Measurements from ENCODE around the gene FRMD4A. TPM values are rescaled to one million over a fixed set of nuclear protein-coding genes. Genes with fewer than 3 reads are reported as not detected.

Gene FRMD4A
- total RNA-seq, 1 donor from 2014 or later: 20.2 TPM

DNA sequence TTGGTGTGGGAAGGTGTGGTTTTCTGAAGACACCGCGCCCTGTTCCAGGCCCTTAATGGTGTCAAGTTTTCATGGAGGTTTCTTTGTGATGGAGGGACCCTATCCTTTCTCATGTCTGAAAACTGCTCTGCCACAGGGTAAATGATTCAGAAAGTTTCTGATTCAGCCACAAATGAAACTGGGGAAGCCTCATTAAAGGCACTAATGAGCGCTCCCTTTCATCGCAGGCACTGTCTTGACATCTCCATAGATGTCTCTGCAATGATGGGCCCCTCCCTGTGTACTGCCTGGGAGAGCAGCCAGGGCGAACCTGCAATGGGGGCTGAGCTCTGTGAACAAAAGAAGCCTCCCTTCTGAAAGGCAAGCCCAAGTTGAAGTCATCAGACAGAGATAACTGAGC lies 388.7 kb downstream of the FRMD4A start:
- Histone ChIP-seq H3K9ac (no peak overlapping the region), H3K27ac (no peak overlapping the region), H3K79me2 (ENCODE audit: low read depth) (no peaks in the 10 kb centered on the region), H3K4me1 (peaks cover 10% of the 10 kb centered on the region), H4K20me1 (ENCODE audit: low read depth) (no peaks in the 10 kb centered on the region), H2AFZ (replicated peaks) (no peak overlapping the region), H3K4me3 (no peak overlapping the region), H3K27me3 (no peaks in the 10 kb centered on the region), H3F3A (ENCODE audit: low read depth) (no peaks in the 10 kb centered on the region), H3K9me3 (ENCODE audit: low read depth) (no peaks in the 10 kb centered on the region), H3K36me3 (no peaks in the 10 kb centered on the region), H3K4me2 (no peak overlapping the region)
- peaks cover 29% of the 10 kb centered on the region for H3K4me1 Mint-ChIP-seq
- H3K27ac Mint-ChIP-seq: no peak overlapping the region
- H3K9me3 Mint-ChIP-seq: peaks cover 4% of the 10 kb centered on the region
- peaks cover 4% of the 10 kb centered on the region for H3K27me3 Mint-ChIP-seq (ENCODE audit: insufficient read depth, low read depth)
- no peak for DNase-seq (ENCODE audit: low spot score)
- TF ChIP-seq EZH2 (IDR thresholded peaks at IDR 0.05) (no peak), EZH2phosphoT487 (IDR thresholded peaks at IDR 0.05) (no peak)
- TF ChIP-seq, protein P1, sequence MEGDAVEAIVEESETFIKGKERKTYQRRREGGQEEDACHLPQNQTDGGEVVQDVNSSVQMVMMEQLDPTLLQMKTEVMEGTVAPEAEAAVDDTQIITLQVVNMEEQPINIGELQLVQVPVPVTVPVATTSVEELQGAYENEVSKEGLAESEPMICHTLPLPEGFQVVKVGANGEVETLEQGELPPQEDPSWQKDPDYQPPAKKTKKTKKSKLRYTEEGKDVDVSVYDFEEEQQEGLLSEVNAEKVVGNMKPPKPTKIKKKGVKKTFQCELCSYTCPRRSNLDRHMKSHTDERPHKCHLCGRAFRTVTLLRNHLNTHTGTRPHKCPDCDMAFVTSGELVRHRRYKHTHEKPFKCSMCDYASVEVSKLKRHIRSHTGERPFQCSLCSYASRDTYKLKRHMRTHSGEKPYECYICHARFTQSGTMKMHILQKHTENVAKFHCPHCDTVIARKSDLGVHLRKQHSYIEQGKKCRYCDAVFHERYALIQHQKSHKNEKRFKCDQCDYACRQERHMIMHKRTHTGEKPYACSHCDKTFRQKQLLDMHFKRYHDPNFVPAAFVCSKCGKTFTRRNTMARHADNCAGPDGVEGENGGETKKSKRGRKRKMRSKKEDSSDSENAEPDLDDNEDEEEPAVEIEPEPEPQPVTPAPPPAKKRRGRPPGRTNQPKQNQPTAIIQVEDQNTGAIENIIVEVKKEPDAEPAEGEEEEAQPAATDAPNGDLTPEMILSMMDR (IDR thresholded peaks at IDR 0.05): no peak
- peaks cover 4% of the 10 kb centered on the region for H3K36me3 Mint-ChIP-seq
- H3K4me3 Mint-ChIP-seq: no peak overlapping the region

DNA sequence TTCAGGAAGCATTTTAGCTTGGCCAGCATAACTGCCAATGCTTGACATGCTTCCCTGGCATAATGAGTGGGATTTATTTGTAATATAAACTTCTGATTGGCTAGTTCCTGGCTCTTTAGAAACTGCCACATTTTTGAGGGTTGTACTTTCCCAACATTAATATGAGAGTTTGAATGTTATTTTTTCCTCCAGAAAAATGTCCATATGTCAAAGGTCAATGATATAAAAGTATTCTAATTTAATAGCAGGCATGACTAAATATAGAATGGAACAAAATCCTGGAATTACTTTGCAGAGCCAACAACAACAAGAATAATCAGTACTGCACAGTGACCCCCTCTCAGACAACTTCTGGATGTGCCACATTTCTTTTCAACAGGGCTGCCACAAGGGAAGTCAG lies 391.3 kb downstream of the FRMD4A start:
- Histone ChIP-seq H3K4me1 (no peaks in the 10 kb centered on the region), H3F3A (ENCODE audit: low read depth) (no peaks in the 10 kb centered on the region), H4K20me1 (ENCODE audit: low read depth) (no peaks in the 10 kb centered on the region), H3K36me3 (no peaks in the 10 kb centered on the region), H3K79me2 (ENCODE audit: low read depth) (no peaks in the 10 kb centered on the region), H3K4me2 (no peak overlapping the region), H3K27me3 (no peaks in the 10 kb centered on the region), H3K9ac (no peak overlapping the region), H3K9me3 (ENCODE audit: low read depth) (no peaks in the 10 kb centered on the region), H3K4me3 (no peak overlapping the region), H3K27ac (no peak overlapping the region), H2AFZ (replicated peaks) (no peak overlapping the region)
- Mint-ChIP-seq H3K4me1 (peaks cover 4% of the 10 kb centered on the region), H3K9me3 (peaks cover 15% of the 10 kb centered on the region), H3K27me3 (ENCODE audit: insufficient read depth, low read depth) (peaks cover 6% of the 10 kb centered on the region), H3K36me3 (peaks cover 9% of the 10 kb centered on the region), H3K27ac (no peak overlapping the region), H3K4me3 (no peak overlapping the region)
- no peak for TF ChIP-seq EZH2phosphoT487 (IDR thresholded peaks at IDR 0.05)
- no peak for TF ChIP-seq EZH2 (IDR thresholded peaks at IDR 0.05)
- TF ChIP-seq, protein P1 (IDR thresholded peaks at IDR 0.05): no peak
- no peak for DNase-seq (ENCODE audit: low spot score)

DNA sequence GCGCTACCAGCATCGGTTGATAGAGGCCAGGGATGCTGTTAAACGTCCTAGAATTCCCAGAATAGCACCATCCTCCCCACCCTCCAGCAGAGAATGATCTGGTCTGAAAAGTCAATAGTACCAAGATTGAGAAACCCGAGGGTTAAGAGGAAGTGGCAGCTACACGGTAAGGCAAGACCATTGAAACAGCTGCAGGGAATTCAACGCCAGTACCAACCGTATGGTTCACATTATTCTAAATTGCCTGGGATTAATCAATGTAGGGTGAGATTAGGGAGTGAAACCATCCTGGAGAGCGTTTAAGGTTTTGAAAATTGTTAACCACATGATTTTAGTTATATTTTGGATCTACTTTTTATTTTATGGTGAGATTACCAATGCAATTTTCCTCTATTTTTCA lies 391.8 kb downstream of the FRMD4A start:
- H2AFZ ChIP-seq (replicated peaks): no peak overlapping the region
- no peak overlapping the region for H3K4me3 ChIP-seq
- Mint-ChIP-seq H3K9me3 (peaks cover 16% of the 10 kb centered on the region), H3K4me3 (no peak overlapping the region), H3K36me3 (peaks cover 9% of the 10 kb centered on the region), H3K4me1 (peaks cover 4% of the 10 kb centered on the region), H3K27ac (no peak overlapping the region), H3K27me3 (ENCODE audit: insufficient read depth, low read depth) (peaks cover 6% of the 10 kb centered on the region)
- TF ChIP-seq EZH2phosphoT487 (IDR thresholded peaks at IDR 0.05) (no peak), EZH2 (IDR thresholded peaks at IDR 0.05) (no peak)
- TF ChIP-seq, protein P1 (IDR thresholded peaks at IDR 0.05): no peak
- no peaks in the 10 kb centered on the region for H3K9me3 ChIP-seq (ENCODE audit: low read depth)
- no peaks in the 10 kb centered on the region for H3F3A ChIP-seq (ENCODE audit: low read depth)
- no peaks in the 10 kb centered on the region for H4K20me1 ChIP-seq (ENCODE audit: low read depth)
- H3K4me2 ChIP-seq: no peak overlapping the region
- H3K79me2 ChIP-seq (ENCODE audit: low read depth): no peaks in the 10 kb centered on the region
- no peak overlapping the region for H3K9ac ChIP-seq
- no peak overlapping the region for H3K27ac ChIP-seq
- H3K36me3 ChIP-seq: no peaks in the 10 kb centered on the region
- H3K27me3 ChIP-seq: no peaks in the 10 kb centered on the region
- no peak for DNase-seq (ENCODE audit: low spot score)
- H3K4me1 ChIP-seq: no peaks in the 10 kb centered on the region

Measured in neural progenitor cell (in vitro differentiated cells).